OCI-M2 (cell line): ENCODE measurements around the gene RNF157.

Experiments used
- DNase-seq: peaks from one replicate; lab custom pipeline; 2025; ENCODE audit not compliant: unreplicated experiment; lab: John Stamatoyannopoulos, UW

RNF157 gene

DNA sequence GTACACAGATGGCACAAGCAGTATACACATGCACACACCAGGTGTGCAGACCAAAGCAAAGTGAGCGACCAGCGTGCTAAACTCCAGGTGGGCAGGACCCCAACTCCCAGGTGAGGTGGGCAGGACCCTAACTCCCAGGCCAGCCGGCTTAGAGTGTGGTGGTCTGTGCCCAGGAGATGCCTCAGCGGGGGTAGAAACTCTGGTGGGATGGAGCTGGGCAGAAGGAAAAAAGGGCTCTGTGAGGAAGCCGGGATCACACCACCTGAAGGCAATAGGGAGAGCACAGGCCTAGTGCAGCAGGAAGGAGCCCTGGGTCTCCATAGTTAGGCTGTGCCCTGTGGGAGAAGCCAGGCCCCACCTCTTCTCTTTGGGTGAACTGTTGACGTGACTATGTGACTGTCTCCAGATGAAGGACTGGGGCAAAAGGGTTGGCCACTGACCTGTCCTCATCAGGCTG lies 97.7 kb downstream of the RNF157 start:
- DNase-seq: no peak

GRCh38 chr17:76142039-76142584 lies 98.2 kb downstream of the RNF157 start:
- DNase-seq: no peak

DNA sequence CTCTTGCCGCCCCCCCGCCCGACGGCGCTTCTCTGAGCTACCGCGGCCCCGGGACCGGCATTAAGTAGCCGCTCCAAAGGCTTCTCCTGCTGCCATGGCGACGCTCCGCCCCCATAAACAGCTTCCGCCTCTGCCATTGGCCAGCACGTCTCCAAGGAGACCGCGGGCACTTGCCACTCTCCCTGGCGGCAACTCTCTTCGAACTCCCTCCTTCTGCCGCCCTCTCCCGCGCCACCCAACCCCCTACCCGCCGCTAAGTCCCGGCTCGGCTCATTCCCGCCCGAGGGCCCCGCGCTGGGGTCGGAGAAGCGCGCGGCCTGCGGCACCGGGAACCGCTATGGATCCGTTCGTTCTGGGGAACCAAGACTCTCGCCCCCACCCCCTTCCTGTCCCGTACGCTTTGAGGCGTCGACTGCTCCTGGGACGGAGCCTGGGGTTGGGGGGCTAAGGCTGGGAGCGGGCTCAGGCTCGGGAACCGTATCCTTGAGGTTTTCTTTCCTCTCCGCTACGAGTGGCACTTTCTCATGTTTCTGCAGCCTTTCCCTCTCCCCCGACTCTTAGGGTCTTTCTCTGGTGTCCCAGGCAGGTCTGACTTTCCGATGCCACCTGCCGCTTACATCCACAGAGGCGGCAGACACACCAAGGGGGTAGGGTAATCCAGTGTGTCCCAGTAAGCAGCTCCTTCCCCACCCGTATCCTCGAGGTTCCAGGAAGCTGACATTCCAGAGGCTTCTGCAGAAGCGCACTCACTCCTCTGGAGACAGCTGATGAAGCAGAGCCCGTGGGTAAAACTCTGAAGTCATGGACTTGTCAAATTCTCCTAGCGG lies 98.9 kb downstream of the RNF157 start, which contains the start of gene FOXJ1:
FOXJ1 (minus strand) TSS at position 34 of the 827 bp plus-strand sequence. CDS start 850 bp downstream, outside the sequence.
- DNase-seq: no peak

- no peak for DNase-seq
Observed at GRCh38 chr17:76140661-76141211, 99.6 kb downstream of the RNF157 start.

- DNase-seq: no peak
Observed at GRCh38 chr17:76139801-76140660, 100.3 kb downstream of the RNF157 start.

DNA sequence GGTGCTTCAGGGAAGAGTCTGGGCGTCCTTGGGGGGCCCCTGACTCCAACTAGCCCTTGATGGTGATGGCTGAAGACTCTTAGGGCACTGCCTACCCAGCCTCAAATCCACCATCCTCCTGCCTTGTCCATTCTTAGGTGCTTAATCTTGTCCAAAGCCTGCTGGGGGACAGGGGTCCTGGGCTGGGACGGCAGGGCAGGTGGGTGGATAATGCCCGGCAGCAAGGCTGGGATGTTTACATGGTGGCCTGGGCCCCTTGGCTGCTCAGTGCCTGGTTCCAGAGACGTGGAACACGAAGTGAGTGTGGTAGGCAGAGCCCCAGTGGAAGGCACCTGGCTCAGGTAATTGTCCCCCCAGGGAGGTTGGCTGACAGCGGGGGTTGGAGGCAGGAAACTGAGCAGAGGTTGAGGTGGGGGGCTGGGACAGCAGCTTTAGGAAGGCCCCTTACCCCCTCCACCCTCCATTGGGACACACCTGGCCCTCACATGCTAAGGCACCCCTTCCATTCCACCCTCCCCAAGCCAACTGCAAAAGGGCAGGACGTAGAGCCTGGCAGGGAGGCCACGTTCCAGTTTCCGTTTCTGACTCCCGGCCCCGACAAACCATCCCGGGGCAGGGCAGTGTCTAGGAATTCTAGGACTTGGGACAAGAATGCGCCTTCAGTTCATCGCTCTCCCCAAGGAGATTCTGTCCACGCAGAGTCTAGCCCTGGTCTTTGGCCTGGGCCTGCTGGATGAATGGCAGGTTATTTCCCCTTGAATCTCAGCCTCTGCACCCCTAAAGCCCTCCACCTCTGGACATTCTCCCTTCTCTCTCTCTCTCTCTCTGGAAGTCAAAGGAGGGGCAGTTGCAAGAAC lies 101.2 kb downstream of the RNF157 start:
- DNase-seq: no peak

DNA sequence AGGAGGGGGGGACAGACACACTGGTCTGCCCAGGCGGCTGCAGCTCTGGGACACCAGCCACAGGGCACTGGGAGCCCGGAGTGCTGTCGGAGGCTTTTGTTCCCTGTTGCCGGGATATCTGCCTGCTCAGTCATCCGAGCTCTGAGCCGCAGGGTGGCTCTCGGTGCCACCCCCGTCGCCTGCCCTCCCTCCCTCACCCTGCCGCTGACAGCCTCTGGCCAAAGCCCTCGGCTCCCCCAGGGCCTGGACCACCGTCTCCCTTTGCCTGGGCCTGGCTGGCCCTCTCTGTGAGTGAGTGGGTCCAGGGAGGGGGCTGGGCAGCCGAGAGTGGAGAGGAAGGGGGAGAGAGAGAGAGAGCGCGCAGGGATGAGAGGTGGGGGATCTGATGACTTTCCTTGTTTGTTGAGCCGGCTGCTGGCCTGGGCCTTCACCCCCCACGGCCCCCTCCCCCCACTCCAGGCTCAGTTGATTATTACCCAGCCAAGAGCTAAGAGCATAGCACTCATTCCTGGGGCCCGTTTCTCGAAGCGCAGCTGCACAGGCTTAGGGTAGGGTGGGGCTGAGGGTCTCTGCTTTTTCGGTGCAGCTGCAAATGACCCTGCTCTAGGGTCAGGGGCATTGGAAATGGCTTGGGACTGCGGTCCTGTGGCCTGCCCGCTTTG lies 101.9 kb downstream of the RNF157 start:
- no peak for DNase-seq

DNA sequence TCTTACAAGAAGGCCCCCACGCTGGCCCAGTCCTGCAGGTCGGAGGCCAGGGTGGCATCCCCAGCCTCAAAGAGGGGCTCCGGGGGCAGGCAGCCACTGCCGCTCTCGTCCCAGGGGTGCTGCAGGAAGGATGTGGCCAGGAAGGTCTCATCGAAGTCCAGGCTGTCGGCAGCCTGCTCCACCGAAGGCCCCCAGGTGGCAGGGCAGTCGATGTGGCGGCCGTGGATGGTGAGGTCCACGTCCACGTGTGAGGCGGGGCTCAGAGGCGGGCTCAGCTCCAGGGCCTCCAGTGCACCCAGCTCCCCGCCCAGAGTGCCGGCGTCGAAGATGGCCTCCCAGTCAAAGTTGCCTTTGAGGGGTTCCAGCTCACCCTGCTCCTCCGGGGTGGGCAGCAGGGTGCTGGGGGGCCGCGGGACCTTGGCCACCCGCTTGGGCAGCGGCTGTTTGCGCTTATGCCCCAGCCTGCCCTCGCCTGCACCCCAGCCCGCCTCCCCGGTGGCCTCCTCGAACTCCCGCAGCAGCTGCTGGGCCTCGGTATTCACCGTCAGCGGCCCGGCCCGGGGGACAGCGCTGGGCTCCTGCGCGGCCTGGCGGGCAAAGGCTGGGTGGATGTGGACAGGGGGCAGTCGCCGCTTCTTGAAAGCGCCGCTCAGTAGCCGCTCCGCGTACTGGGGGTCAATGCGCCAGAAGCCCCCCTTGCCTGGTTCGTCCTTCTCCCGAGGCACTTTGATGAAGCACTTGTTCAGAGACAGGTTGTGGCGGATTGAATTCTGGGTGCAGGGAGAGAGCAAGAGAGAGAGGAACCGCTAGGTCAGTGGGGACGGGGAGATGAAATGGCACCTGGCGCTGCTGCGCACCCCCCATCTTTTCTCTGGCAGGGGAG lies 102.7 kb downstream of the RNF157 start:
- DNase-seq: no peak

DNA sequence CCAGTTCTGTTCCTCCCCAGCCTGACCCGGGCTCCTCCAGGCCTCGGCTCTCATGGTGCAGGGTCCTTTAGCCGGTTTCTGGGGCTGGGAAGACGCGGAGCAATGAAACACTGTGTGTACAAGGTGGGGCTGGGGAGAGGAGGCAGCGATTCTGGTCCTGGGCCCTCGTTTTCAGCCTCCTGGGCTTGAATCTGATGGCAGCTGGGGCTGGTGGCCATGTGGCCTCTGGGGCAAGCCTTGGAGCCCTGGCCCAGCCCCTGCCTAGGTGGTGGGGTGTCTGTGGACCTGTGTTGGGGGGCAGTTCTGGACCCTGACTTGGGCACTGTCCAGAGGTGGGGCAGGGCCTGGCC lies 103.3 kb downstream of the RNF157 start:
- no peak for DNase-seq

DNA sequence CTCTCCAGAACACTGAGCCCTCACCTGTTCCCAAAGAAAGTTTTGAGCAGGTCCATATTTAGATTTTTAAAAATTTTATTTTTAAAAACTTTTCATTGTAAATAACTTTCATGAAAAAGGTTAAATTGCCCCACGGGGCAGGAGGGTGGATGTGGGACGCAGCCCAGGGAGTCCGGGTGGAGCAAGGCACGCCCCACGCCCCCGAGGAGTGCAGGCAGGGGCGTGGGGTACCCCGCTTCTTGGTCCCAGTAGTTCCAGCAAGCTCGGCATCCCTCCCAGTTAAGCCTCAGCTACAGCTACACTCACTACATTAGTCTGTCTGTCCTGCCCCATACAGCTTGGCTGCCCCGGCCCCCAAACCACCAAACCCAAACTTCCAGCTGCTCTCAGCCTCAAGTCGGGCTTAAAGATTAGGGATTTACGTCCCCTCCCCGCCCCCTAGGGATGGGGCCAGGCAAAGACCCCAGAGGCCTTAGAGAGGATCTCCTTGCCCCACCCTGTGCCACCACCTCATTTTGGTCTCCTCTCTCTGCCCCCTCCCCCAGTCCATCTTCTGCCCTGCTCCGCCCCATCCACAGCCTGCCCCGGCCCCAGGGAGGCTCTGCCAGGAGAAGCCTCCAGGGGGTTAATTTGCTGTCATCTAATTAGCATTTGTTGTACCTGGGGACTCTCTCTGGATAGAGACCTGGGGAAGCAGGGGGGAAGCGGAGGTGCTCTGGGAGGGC lies 103.9 kb downstream of the RNF157 start:
- no peak for DNase-seq

DNA sequence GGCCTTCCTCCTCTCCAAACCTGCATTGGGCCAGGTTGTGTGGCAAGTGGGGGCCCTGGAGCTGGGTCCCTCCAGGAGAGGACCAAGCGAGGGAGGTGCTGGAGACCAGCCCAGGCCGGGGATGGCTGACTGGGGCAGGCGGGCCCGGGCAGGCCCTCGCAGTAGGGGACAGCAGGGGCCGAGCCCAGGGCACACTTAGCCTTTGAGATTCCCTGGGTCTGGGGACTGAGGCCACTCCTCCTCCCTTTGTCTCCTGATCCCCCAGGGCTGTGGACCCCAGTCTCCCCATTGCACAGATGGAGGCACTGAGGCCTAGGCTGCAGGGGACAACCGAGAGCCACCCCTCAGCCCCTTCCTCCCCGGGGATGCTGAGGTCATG lies 104.5 kb downstream of the RNF157 start:
- DNase-seq: no peak

- no peak for DNase-seq
Observed at GRCh38 chr17:76134911-76135809, 105.1 kb downstream of the RNF157 start.

- DNase-seq: no peak
Observed at GRCh38 chr17:76132574-76133338, 107.5 kb downstream of the RNF157 start.

DNA sequence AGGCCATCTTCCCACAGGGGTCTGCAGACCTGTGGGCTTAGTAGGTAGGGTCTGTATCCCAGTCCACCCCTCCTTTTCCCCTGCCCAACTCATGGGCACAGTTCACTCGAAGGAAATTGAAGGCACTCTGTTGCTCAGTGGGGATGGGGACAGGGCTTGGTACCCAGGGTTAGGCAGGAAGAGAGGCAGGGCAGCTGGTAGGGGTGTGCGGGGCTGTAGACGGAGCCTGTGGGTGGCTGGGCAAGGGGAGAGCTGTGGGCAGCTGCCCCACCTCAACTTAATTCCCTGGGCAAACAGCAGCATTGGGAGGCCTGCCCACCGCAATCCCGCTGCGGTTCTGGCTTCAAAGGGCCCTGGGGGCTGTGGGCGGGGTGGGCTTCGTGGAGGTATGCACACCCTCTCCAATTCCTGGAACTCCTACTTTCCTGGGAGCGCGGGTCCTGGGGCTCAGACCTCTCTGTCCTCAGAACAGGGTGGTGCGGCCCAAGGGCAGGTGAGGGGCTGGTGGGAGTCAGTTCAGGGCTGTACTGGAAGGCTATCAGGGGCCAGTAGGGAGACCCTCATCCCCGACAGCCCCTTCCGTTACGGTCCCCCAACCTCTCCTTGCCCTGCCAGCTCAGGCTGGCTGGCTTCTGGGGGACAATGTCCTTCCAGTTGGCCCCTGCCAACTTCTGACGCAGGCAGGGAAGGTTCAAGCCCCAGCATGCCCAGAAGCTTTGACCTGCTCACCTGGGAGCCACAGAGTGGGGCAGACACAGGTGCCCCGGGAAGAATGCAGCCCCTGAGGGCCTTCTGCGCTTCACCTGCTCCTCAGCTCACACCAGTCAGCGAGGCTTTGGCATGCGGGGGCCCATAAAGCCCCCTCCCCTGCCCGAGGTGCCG lies 108.4 kb downstream of the RNF157 start:
- no peak for DNase-seq

DNA sequence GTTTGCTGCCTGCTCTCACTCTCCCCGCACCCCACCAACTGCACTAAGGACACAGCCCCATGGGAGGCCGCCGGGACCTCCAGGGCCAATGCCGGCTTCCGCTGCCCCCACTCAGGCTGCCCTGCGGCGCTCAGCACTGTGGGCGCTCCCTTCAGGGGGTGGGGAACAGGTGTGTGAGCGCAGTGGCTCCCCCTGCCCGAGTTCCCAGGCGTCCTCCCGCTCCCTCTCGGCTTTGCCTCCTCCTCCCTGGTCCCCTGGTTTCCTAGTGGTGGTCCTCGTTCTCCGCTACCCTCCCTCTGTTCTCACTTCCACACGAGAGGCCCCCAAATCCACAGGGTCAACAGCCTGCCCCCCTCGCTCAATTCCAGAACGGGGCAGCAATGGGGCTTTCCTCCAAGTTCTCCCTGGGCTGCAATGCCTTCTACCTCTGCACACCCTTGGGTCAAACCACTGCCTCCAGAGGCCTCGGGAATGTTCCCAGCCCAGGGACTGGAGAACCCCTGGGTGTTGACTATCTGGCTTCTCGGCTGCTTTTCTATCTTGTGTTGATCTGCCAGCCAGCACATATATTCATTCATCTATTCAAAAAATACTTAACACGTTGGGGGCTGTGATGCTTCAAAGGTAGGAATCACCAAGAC lies 109.1 kb downstream of the RNF157 start:
- DNase-seq: no peak
